IMR-90 (cell line): ENCODE measurements around the gene DAND5. TPM values are rescaled to one million over a fixed set of nuclear protein-coding genes. Genes with fewer than 3 reads are reported as not detected.

ENCODE experiments used
- ATAC-seq: fragments of 200-7000 bp; cut with Tn5 transposase; 2 replicates; pipeline ENCODE4 v1.9.1; 2020; ENCODE audit warnings: low read depth, mild to moderate bottlenecking, moderate library complexity
- BruUV-seq: library from RNA; stranded (reverse); fragments of 400-500 nt; replicated peaks from 2 replicates; lab custom pipeline; 2021; lab: Mats Ljungman, UMichigan
- CTCF ChIA-PET: fragments of 300-600 bp; formaldehyde crosslinking; extraction: SDS; loops from one replicate; lab custom pipeline; 2021; ENCODE audit warnings: antibody characterized with exemption; lab: Yijun Ruan, JAX
- POLR2A ChIA-PET: fragments of 300-600 bp; sonication (Branson Sonifier 250); formaldehyde crosslinking; loops from one replicate; lab custom pipeline; 2022; ENCODE audit warnings: antibody characterized with exemption; ENCODE audit not compliant: unreplicated experiment; lab: Charles Lee
- DNase-seq: peaks from one replicate; pipeline ENCODE4 v3.0.0; 2013
- H2AFZ ChIP-seq: replicated peaks from 2 replicates; pipeline ENCODE3; 2013; ENCODE audit warnings: low read length, mild to moderate bottlenecking; ENCODE audit not compliant: poor library complexity
- H2AK5ac ChIP-seq: 2 replicates; pipeline ENCODE4 v1.6.1; 2013; ENCODE audit warnings: low read depth, low read length, inconsistent platforms
- H2AK9ac ChIP-seq: replicated peaks from 2 replicates; pipeline ENCODE3; 2013; ENCODE audit warnings: mild to moderate bottlenecking, low read depth, low read length, moderate library complexity; ENCODE audit not compliant: poor library complexity
- H2BK120ac ChIP-seq: 2 replicates; pipeline ENCODE4 v1.6.1; 2013; ENCODE audit warnings: low read depth, low read length, inconsistent platforms
- H2BK15ac ChIP-seq: 3 replicates; pipeline ENCODE4 v1.6.1; 2013; ENCODE audit warnings: low read depth, low read length, inconsistent platforms
- H2BK20ac ChIP-seq: 2 replicates; pipeline ENCODE4 v1.6.1; 2013; ENCODE audit warnings: low read depth, mild to moderate bottlenecking, inconsistent platforms, low read length, moderate library complexity
- H2BK5ac ChIP-seq: 2 replicates; pipeline ENCODE4 v1.6.1; 2013; ENCODE audit warnings: mild to moderate bottlenecking, low read depth, low read length, inconsistent platforms; ENCODE audit not compliant: poor library complexity, severe bottlenecking
- H3K14ac ChIP-seq: replicated peaks from 2 replicates; pipeline ENCODE4 v1.6.1; 2013; ENCODE audit warnings: low read depth, low read length, inconsistent platforms
- H3K18ac ChIP-seq: 2 replicates; pipeline ENCODE4 v1.6.1; 2013; ENCODE audit warnings: low read depth, low read length, control low read depth
- H3K23ac ChIP-seq: 2 replicates; pipeline ENCODE4 v1.6.1; 2013; ENCODE audit warnings: low read depth, low read length, inconsistent platforms
- H3K27ac ChIP-seq: 2 replicates; pipeline ENCODE4 v1.5.1; 2013; ENCODE audit warnings: mild to moderate bottlenecking, control low read depth, low read length; ENCODE audit not compliant: insufficient read depth
- H3K27me3 ChIP-seq: 2 replicates; pipeline ENCODE4 v1.6.1; 2013; ENCODE audit warnings: low read length; ENCODE audit not compliant: control insufficient read depth, insufficient read depth
- H3K36me3 ChIP-seq: 2 replicates; pipeline ENCODE4 v1.6.1; 2013; ENCODE audit warnings: low read length, mixed read lengths; ENCODE audit not compliant: control insufficient read depth, insufficient read depth
- H3K4ac ChIP-seq: 2 replicates; pipeline ENCODE4 v1.6.1; 2013; ENCODE audit warnings: low read depth, low read length, inconsistent platforms
- H3K4me1 ChIP-seq: 2 replicates; pipeline ENCODE4 v1.6.1; 2013; ENCODE audit warnings: low read length, mixed read lengths; ENCODE audit not compliant: control insufficient read depth, insufficient read depth
- H3K4me2 ChIP-seq: 2 replicates; pipeline ENCODE4 v1.6.1; 2013; ENCODE audit warnings: low read depth, mild to moderate bottlenecking, control low read depth, low read length, moderate library complexity
- H3K4me3 ChIP-seq: 2 replicates; pipeline ENCODE4 v1.5.1; 2013; ENCODE audit warnings: low read depth, mild to moderate bottlenecking, control low read depth, low read length, moderate library complexity; ENCODE audit not compliant: insufficient read depth
- H3K56ac ChIP-seq: 2 replicates; pipeline ENCODE4 v1.6.1; 2013; ENCODE audit warnings: low read length, inconsistent platforms; ENCODE audit not compliant: insufficient read depth; ENCODE audit errors: extremely low read depth
- H3K79me1 ChIP-seq, 2 experiments: 2 replicates each; pipeline ENCODE4 v1.6.1; 2013; ENCODE audit warnings: low read length in 2 of 2, inconsistent platforms in 1 of 2, low read depth in 1 of 2
- H3K9ac ChIP-seq: 2 replicates; pipeline ENCODE4 v1.6.1; 2013; ENCODE audit warnings: low read depth, low read length, control low read depth
- H3K9me1 ChIP-seq: 2 replicates; pipeline ENCODE4 v1.6.1; 2013; ENCODE audit warnings: low read length, inconsistent platforms; ENCODE audit not compliant: insufficient read depth
- H3K9me3 ChIP-seq: 2 replicates; pipeline ENCODE4 v1.6.1; 2013; ENCODE audit warnings: low read length; ENCODE audit not compliant: control insufficient read depth, insufficient read depth
- H4K20me1 ChIP-seq: 2 replicates; pipeline ENCODE4 v1.6.1; 2013; ENCODE audit warnings: low read length, inconsistent platforms; ENCODE audit not compliant: insufficient read depth
- H4K5ac ChIP-seq: 2 replicates; pipeline ENCODE4 v1.6.1; 2013; ENCODE audit warnings: mild to moderate bottlenecking, low read depth, low read length, control low read depth
- H4K8ac ChIP-seq, 2 experiments: 2 replicates each; pipeline ENCODE4 v1.6.1; 2013; ENCODE audit warnings: low read depth in 2 of 2, low read length in 2 of 2, control low read depth in 1 of 2, inconsistent platforms in 1 of 2
- H4K91ac ChIP-seq: 2 replicates; pipeline ENCODE4 v1.6.1; 2013; ENCODE audit warnings: low read depth, low read length, inconsistent platforms; ENCODE audit not compliant: insufficient read depth
- BHLHE40 ChIP-seq: fragments of 150-350 bp; IDR thresholded peaks from 2 replicates; pipeline ENCODE4 v1.6.1; 2016; ENCODE audit warnings: mild to moderate bottlenecking, low read depth, low read length
- CEBPB ChIP-seq: IDR thresholded peaks from 2 replicates; pipeline ENCODE4 v1.6.1; 2012; ENCODE audit warnings: low read depth, low read length, improper control_type of control experiment
- CHD1 ChIP-seq: IDR thresholded peaks from 2 replicates; pipeline ENCODE4 v1.6.1; 2012; ENCODE audit warnings: low read depth, low read length, improper control_type of control experiment
- FOS ChIP-seq: fragments of 150-350 bp; IDR thresholded peaks from 2 replicates; pipeline ENCODE4 v1.6.1; 2016; ENCODE audit warnings: low read depth, low read length
- MAFK ChIP-seq: IDR thresholded peaks from 2 replicates; pipeline ENCODE4 v1.6.1; 2012; ENCODE audit warnings: low read depth, low read length, improper control_type of control experiment
- MAZ ChIP-seq: IDR thresholded peaks from 2 replicates; pipeline ENCODE4 v1.6.1; 2012; ENCODE audit warnings: low read depth, mild to moderate bottlenecking, low read length, improper control_type of control experiment, moderate library complexity, borderline replicate concordance
- MXI1 ChIP-seq: IDR thresholded peaks from 2 replicates; pipeline ENCODE4 v1.6.1; 2012; ENCODE audit warnings: low read depth, mild to moderate bottlenecking, low read length, moderate library complexity, borderline replicate concordance
- NFE2L2 ChIP-seq: fragments of 150-350 bp; IDR thresholded peaks from 2 replicates; pipeline ENCODE4 v1.6.1; 2016; ENCODE audit warnings: low read depth, mild to moderate bottlenecking, low read length
- POLR2A ChIP-seq: IDR thresholded peaks from 2 replicates; pipeline ENCODE4 v1.6.1; 2012; ENCODE audit warnings: mild to moderate bottlenecking, low read depth, low read length
- RAD21 ChIP-seq: IDR thresholded peaks from 2 replicates; pipeline ENCODE4 v1.6.1; 2012; ENCODE audit warnings: low read length, improper control_type of control experiment
- RCOR1 ChIP-seq: IDR thresholded peaks from 2 replicates; pipeline ENCODE4 v1.6.1; 2012; ENCODE audit warnings: mild to moderate bottlenecking, low read length, improper control_type of control experiment; ENCODE audit not compliant: insufficient replicate concordance
- RFX5 ChIP-seq: IDR thresholded peaks from 2 replicates; pipeline ENCODE4 v1.8.0; 2012; ENCODE audit warnings: low read depth, mild to moderate bottlenecking, low read length, moderate library complexity
- SMC3 ChIP-seq: fragments of 150-350 bp; IDR thresholded peaks from 2 replicates; pipeline ENCODE4 v1.6.1; 2016; ENCODE audit warnings: low read depth, mild to moderate bottlenecking, antibody characterized with exemption, low read length, moderate library complexity
- WGBS, 2 experiments: methylation state at CpG; one replicate each; pipeline versions ENCODE4 v1.1.5 to v1.1.7; 2013; ENCODE audit warnings: missing lambda C conversion rate in 2 of 2; ENCODE audit not compliant: insufficient read length in 1 of 2; ENCODE audit errors: extremely low coverage in 2 of 2; 5-methylcytosine and 5-hydroxymethylcytosine counted together
- dilution Hi-C: fragments of 300-500 bp; cut with HindIII; formaldehyde crosslinking; loops from one replicate; pipeline ENCODE4 v1.14.3; 2018; ENCODE audit warnings: low sequenced_read_pairs; ENCODE audit not compliant: unreplicated experiment
- in situ Hi-C: fragments of 300-500 bp; cut with MboI; formaldehyde crosslinking; loops from 3 replicates; pipeline ENCODE4 v1.14.3; 2019; ENCODE audit warnings: low sequenced_read_pairs, inconsistent platforms, mixed read lengths
- intact Hi-C: fragments of 100-400 bp; cut with micrococcal nuclease; formaldehyde crosslinking; loops from 2 replicates; pipeline ENCODE4 v1.10.0; 2022
- polyA plus RNA-seq, 3 experiments: library from polyadenylated mRNA; depleted of rRNA; stranded (reverse); fragments of >200 nt; gene quantifications; 2 replicates each; pipeline ENCODE4 v1.2.3, GENCODE V29; 2012; ENCODE audit warnings: low replicate concordance in 1 of 3
- total RNA-seq: library from RNA; depleted of rRNA; stranded (reverse); fragments of >200 nt; gene quantifications from 2 replicates; pipeline ENCODE4 v1.2.3, GENCODE V29; 2012
- TF ChIP-seq, protein P1 (sequence below): conservative IDR thresholded peaks from 2 replicates; pipeline ENCODE4 v1.5.1; 2012; ENCODE audit warnings: mild to moderate bottlenecking, low read depth, low read length, improper control_type of control experiment
- TF ChIP-seq, protein P2 (sequence below): fragments of 150-350 bp; IDR thresholded peaks from 2 replicates; pipeline ENCODE4 v1.6.1; 2017; ENCODE audit warnings: mild to moderate bottlenecking, antibody characterized with exemption, low read length, low read depth
- TF ChIP-seq, protein P3 (sequence below): fragments of 150-350 bp; IDR thresholded peaks from 2 replicates; pipeline ENCODE4 v1.6.1; 2016; ENCODE audit warnings: low read depth, mild to moderate bottlenecking, low read length, moderate library complexity, borderline replicate concordance

Gene DAND5
- total and polyA plus RNA-seq, 2 of the 4 experiments (the other 2 are of a cell fraction), result 0.03 TPM; not detected in 1

DNA sequence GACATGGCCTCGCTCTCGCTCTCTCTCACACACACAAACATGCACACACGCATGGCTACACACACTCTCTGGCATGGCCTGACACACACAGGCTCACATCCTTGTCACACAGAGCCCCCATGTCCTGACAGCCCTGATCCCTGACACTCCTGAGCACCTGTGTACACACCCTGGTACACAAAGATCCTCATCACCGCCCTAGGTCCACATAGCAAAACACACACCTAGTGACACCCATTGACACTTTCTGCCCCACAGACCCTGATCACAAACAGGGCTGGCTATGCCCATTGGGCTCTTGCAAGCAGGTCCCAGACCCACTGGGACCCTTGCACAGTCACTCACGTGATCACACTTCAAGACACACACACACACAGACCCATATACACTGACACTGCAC, 21.9 kb downstream of the DAND5 start:
- dilution Hi-C loops (no loop called here), in situ Hi-C loops (loop anchor here (25.0 kb wide), 1 partner anchor 746 kb away; a partner anchor contains a TSS), intact Hi-C loops (no loop called here)
- no peaks in the 10 kb centered on the region for H3K27me3 ChIP-seq
- no peak overlapping the region; the same call in 1 of the 2 replicates for H3K23ac ChIP-seq
- DNase-seq (no peak), ATAC-seq (no peak)
- WGBS, 2 experiments, result 92% methylated on average over 4 of the region's 5 CpGs; no CpG with 5 or more reads in 1 of the 2 experiments
- BruUV-seq, result no TSS peak
- no peaks in the 10 kb centered on the region for H3K9me3 ChIP-seq
- no peak overlapping the region for H3K4me2 ChIP-seq
- no peak overlapping the region; the same call in 2 of the 3 replicates for H2BK15ac ChIP-seq
- H2AK9ac ChIP-seq, result peak overlapping the region; percentile 70
- H2BK120ac ChIP-seq, result no peak overlapping the region
- no peak overlapping the region for H3K27ac ChIP-seq
- H3K4me3 ChIP-seq, result no peak overlapping the region
- peak overlapping the region; percentile 86 for H2AK5ac ChIP-seq
- no peak overlapping the region for H3K56ac ChIP-seq
- H3K18ac ChIP-seq, result no peak overlapping the region
- no peaks in the 10 kb centered on the region for H3K36me3 ChIP-seq
- no peak overlapping the region for H2BK20ac ChIP-seq
- no peak overlapping the region for H3K4ac ChIP-seq
- H3K9ac ChIP-seq, result no peak overlapping the region
- no peak overlapping the region for H4K91ac ChIP-seq
- no peak overlapping the region for H2BK5ac ChIP-seq
- no peaks in the 10 kb centered on the region for H4K20me1 ChIP-seq
- H3K9me1 ChIP-seq, result peaks cover 8% of the 10 kb centered on the region; the same call in 1 of the 2 replicates
- peaks cover 0 to 10% of the 10 kb centered on the region in 2 experiments; a peak in 1 of 4 replicates for H3K79me1 ChIP-seq
- H3K4me1 ChIP-seq, result peaks cover 3% of the 10 kb centered on the region; the same call in 1 of the 2 replicates
- no peak overlapping the region for H4K5ac ChIP-seq
- H2AFZ ChIP-seq, result peak overlapping the region; percentile 63
- CTCF ChIA-PET, result no interaction called here
- no peak overlapping the region for H3K14ac ChIP-seq
- POLR2A ChIA-PET, result no interaction called here
- TF ChIP-seq, protein P1, sequence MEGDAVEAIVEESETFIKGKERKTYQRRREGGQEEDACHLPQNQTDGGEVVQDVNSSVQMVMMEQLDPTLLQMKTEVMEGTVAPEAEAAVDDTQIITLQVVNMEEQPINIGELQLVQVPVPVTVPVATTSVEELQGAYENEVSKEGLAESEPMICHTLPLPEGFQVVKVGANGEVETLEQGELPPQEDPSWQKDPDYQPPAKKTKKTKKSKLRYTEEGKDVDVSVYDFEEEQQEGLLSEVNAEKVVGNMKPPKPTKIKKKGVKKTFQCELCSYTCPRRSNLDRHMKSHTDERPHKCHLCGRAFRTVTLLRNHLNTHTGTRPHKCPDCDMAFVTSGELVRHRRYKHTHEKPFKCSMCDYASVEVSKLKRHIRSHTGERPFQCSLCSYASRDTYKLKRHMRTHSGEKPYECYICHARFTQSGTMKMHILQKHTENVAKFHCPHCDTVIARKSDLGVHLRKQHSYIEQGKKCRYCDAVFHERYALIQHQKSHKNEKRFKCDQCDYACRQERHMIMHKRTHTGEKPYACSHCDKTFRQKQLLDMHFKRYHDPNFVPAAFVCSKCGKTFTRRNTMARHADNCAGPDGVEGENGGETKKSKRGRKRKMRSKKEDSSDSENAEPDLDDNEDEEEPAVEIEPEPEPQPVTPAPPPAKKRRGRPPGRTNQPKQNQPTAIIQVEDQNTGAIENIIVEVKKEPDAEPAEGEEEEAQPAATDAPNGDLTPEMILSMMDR, result no peak
- TF ChIP-seq NFE2L2, result no peak
- TF ChIP-seq BHLHE40, result no peak
- TF ChIP-seq POLR2A, result no peak
- no peak for TF ChIP-seq FOS
- TF ChIP-seq, protein P2, sequence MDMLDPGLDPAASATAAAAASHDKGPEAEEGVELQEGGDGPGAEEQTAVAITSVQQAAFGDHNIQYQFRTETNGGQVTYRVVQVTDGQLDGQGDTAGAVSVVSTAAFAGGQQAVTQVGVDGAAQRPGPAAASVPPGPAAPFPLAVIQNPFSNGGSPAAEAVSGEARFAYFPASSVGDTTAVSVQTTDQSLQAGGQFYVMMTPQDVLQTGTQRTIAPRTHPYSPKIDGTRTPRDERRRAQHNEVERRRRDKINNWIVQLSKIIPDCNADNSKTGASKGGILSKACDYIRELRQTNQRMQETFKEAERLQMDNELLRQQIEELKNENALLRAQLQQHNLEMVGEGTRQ, result no peak
- no peak for TF ChIP-seq MAFK
- TF ChIP-seq RCOR1, result no peak
- no peak for TF ChIP-seq SMC3
- TF ChIP-seq, protein P3, sequence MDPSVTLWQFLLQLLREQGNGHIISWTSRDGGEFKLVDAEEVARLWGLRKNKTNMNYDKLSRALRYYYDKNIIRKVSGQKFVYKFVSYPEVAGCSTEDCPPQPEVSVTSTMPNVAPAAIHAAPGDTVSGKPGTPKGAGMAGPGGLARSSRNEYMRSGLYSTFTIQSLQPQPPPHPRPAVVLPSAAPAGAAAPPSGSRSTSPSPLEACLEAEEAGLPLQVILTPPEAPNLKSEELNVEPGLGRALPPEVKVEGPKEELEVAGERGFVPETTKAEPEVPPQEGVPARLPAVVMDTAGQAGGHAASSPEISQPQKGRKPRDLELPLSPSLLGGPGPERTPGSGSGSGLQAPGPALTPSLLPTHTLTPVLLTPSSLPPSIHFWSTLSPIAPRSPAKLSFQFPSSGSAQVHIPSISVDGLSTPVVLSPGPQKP, result no peak
- no peak for TF ChIP-seq CHD1
- TF ChIP-seq RFX5, result no peak
- TF ChIP-seq MAZ, result no peak
- no peak for TF ChIP-seq CEBPB
- TF ChIP-seq MXI1, result no peak
- TF ChIP-seq RAD21, result no peak
- no peak overlapping the region for H4K8ac ChIP-seq
